Endothelial cell of umbilical vein (primary cell): Measurements from ENCODE around the gene CCN5. TPM values are rescaled to one million over a fixed set of nuclear protein-coding genes. Genes with fewer than 3 reads are reported as not detected.

Experiments used
- BruUV-seq: library from RNA; stranded (reverse); fragments of 400-500 nt; replicated peaks from 2 replicates; lab custom pipeline; 2021; lab: Mats Ljungman, UMichigan
- CTCF ChIA-PET: fragments of 300-600, 350-600 bp; sonication (Branson Sonifier 250); formaldehyde crosslinking; loops from one replicate; lab custom pipeline; 2021; ENCODE audit warnings: antibody characterized with exemption, inconsistent platforms; lab: Charles Lee
- POLR2A ChIA-PET: fragments of 300-600, 350-600 bp; sonication (Branson Sonifier 250); formaldehyde crosslinking; loops from one replicate; lab custom pipeline; 2021; ENCODE audit warnings: antibody characterized with exemption, inconsistent platforms; lab: Charles Lee
- DNase-seq: peaks from one replicate; pipeline ENCODE4 v3.0.0-alpha.2; 2011; ENCODE audit warnings: low read depth, low spot score
- FAIRE-seq: peaks from 2 replicates; lab custom pipeline; 2011; peaks lifted over from hg19 to GRCh38; lab: Jason Lieb, UNC
- H2AFZ ChIP-seq: 2 replicates; pipeline ENCODE4 v1.6.0; 2012; ENCODE audit warnings: low read depth, low read length, control low read depth, inconsistent platforms
- H3K27ac ChIP-seq: 2 replicates; pipeline ENCODE4 v1.5.1; 2011; ENCODE audit warnings: low read depth, mild to moderate bottlenecking, control low read depth, low read length, moderate library complexity; ENCODE audit not compliant: insufficient read depth
- H3K27me3 ChIP-seq, 2 experiments: 2 replicates each; pipeline versions ENCODE4 v1.6.0 to v1.6.1; 2011; ENCODE audit warnings: low read length in 2 of 2, mixed read lengths in 1 of 2; ENCODE audit not compliant: control insufficient read depth in 2 of 2, insufficient read depth in 2 of 2
- H3K36me3 ChIP-seq, 2 experiments: 2 replicates in 1 of 2; 3 replicates in 1 of 2; pipeline ENCODE4 v1.5.1; 2011; ENCODE audit warnings: low read length in 2 of 2, mild to moderate bottlenecking in 1 of 2, moderate library complexity in 1 of 2; ENCODE audit not compliant: control insufficient read depth in 2 of 2, insufficient read depth in 2 of 2; ENCODE audit errors: extremely low read depth in 1 of 2
- H3K4me1 ChIP-seq: 3 replicates; pipeline ENCODE4 v1.5.1; 2011; ENCODE audit warnings: mild to moderate bottlenecking, low read length; ENCODE audit not compliant: control insufficient read depth, insufficient read depth; ENCODE audit errors: extremely low read depth
- H3K4me2 ChIP-seq: 2 replicates; pipeline ENCODE4 v1.6.1; 2011; ENCODE audit warnings: low read length, control low read depth, mixed read lengths; ENCODE audit not compliant: insufficient read depth
- H3K4me3 ChIP-seq, 3 experiments: fragments of 200-600 bp in 1 of 3; sonication (generic), shearing (Covaris generic) in 1 of 3; replicated peaks in 1 of 3; 2 replicates each; pipeline ENCODE4 v1.5.1; 2011 to 2016; ENCODE audit warnings: control low read depth in 3 of 3, low read length in 3 of 3, mild to moderate bottlenecking in 2 of 3, inconsistent platforms in 1 of 3, low read depth in 1 of 3, moderate library complexity in 1 of 3; ENCODE audit not compliant: insufficient read depth in 1 of 3
- H3K79me2 ChIP-seq: 2 replicates; pipeline ENCODE4 v1.6.0; 2012; ENCODE audit warnings: low read length, inconsistent platforms; ENCODE audit not compliant: control insufficient read depth, insufficient read depth
- H3K9ac ChIP-seq: replicated peaks from 2 replicates; pipeline ENCODE3; 2011; ENCODE audit warnings: low read length, control low read depth; ENCODE audit not compliant: insufficient read depth; ENCODE audit errors: extremely low read depth
- H3K9me1 ChIP-seq: replicated peaks from 3 replicates; pipeline ENCODE4 v1.6.0; 2011; ENCODE audit warnings: mild to moderate bottlenecking, low read length; ENCODE audit not compliant: control insufficient read depth, insufficient read depth; ENCODE audit errors: extremely low read depth
- H3K9me3 ChIP-seq: replicated peaks from 2 replicates; pipeline ENCODE4 v1.5.1; 2012; ENCODE audit warnings: low read length, inconsistent platforms; ENCODE audit not compliant: control insufficient read depth, insufficient read depth
- H4K20me1 ChIP-seq: replicated peaks from 2 replicates; pipeline ENCODE3; 2011; ENCODE audit warnings: mild to moderate bottlenecking, low read length; ENCODE audit not compliant: control insufficient read depth, insufficient read depth; ENCODE audit errors: extremely low read depth
- EZH2 ChIP-seq: IDR thresholded peaks from 2 replicates; pipeline ENCODE4 v1.6.1; 2012; ENCODE audit warnings: borderline replicate concordance, low read depth, mild to moderate bottlenecking, moderate library complexity, low read length, inconsistent platforms; ENCODE audit not compliant: severe bottlenecking
- FOS ChIP-seq: IDR thresholded peaks from 2 replicates; pipeline ENCODE4 v1.6.1; 2011; ENCODE audit warnings: mild to moderate bottlenecking, low read length, moderate library complexity, borderline replicate concordance; ENCODE audit not compliant: insufficient read depth
- GATA2 ChIP-seq: IDR thresholded peaks from 2 replicates; pipeline ENCODE4 v1.7.0; 2011; ENCODE audit warnings: low read depth, mild to moderate bottlenecking, moderate library complexity, mixed read lengths, low read length; ENCODE audit not compliant: insufficient read length, insufficient read depth
- JUN ChIP-seq: IDR thresholded peaks from 2 replicates; pipeline ENCODE4 v1.6.1; 2011; ENCODE audit warnings: borderline replicate concordance, low read depth; ENCODE audit not compliant: insufficient read length, insufficient read depth
- MYC ChIP-seq: IDR thresholded peaks from one replicate; pipeline ENCODE4 v1.6.1; 2011; ENCODE audit warnings: mild to moderate bottlenecking, low read depth, low read length
- POLR2AphosphoS5 ChIP-seq: IDR thresholded peaks from 2 replicates; pipeline ENCODE4 v1.6.1; 2012; ENCODE audit warnings: low read depth, mild to moderate bottlenecking, control low read depth, low read length, moderate library complexity; ENCODE audit not compliant: insufficient read depth
- dilution Hi-C: fragments of 300-500 bp; cut with MboI; formaldehyde crosslinking; loops from one replicate; pipeline ENCODE4 v1.15.0; 2019; ENCODE audit warnings: low sequenced_read_pairs; ENCODE audit not compliant: extremely low pct_ligation_motif_present
- intact Hi-C: fragments of 100-400 bp; cut with micrococcal nuclease; formaldehyde crosslinking; loops from one replicate; pipeline ENCODE4 v1.10.0; 2022
- polyA plus RNA-seq, 4 experiments: library from polyadenylated mRNA; depleted of rRNA in 3 of 4; stranded (reverse) in 3 of 4; unstranded in 1 of 4; fragments of >200 nt; gene quantifications; 2 replicates each; pipeline versions ENCODE4 v1.2.1 to v1.2.3, GENCODE V29; 2011 to 2012; ENCODE audit warnings: missing spikeins in 1 of 4
- total RNA-seq: library from RNA; stranded (reverse); gene quantifications from 2 replicates; pipeline ENCODE4 v1.2.3, GENCODE V29; 2021
- TF ChIP-seq, protein P1 (sequence below), 2 donors: IDR thresholded peaks; 1 replicate in 1 of 2; 2 replicates in 1 of 2; pipeline ENCODE4 v1.5.1; 2011; ENCODE audit warnings: low read length in 2 of 2, mild to moderate bottlenecking in 2 of 2, moderate library complexity in 2 of 2, control low read depth in 1 of 2, inconsistent platforms in 1 of 2, low read depth in 1 of 2; ENCODE audit not compliant: insufficient read depth in 1 of 2; ENCODE audit errors: extremely low read depth in 1 of 2
- TF ChIP-seq, protein P2 (sequence below): IDR thresholded peaks from 2 replicates; pipeline ENCODE4 v1.6.1; 2011; ENCODE audit not compliant: insufficient read depth, insufficient read length

Gene CCN5
- total and polyA plus RNA-seq, 2 donors (not counting 3 experiments of a cell fraction or from before 2014, with no cell fraction given): 0.03 TPM; not detected in 1

DNA sequence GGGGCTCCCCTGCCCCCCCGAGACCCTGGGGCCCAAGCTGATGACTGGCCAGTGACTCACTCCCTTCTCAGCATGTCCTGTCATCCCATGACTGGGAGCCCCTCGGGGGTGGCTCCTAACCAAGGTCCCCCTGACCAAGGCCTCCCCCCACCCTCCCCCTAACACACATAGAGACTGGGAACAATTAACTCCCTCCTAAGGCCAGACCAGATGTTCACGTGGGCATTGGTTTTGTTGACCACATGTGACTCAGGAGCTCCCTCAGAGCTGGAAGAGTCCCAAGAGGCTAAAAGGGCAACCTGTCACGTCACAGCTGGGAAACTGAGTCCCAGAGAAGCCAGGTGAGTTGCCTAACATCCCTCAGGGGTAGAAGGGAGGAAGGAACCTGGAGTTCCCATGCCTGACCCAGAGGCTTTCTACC, 10.6 kb upstream of the CCN5 start:
- no TSS peak for BruUV-seq
- FAIRE-seq: no peak

More for the DNA sequence above, 10.6 kb upstream of the CCN5 start:
- no peak overlapping the region for H2AFZ ChIP-seq
- H3K4me3 ChIP-seq: no peak overlapping the region
- H3K27ac ChIP-seq: no peak overlapping the region
- dilution Hi-C loops (no loop called here), intact Hi-C loops (no loop called here)
- H3K9me1 ChIP-seq: no peaks in the 10 kb centered on the region
- no peak for DNase-seq
- no peaks in the 10 kb centered on the region for H4K20me1 ChIP-seq
- TF ChIP-seq EZH2 (no peak), JUN (no peak), MYC (no peak), POLR2AphosphoS5 (no peak), FOS (no peak), GATA2 (no peak)
- TF ChIP-seq, protein P1, sequence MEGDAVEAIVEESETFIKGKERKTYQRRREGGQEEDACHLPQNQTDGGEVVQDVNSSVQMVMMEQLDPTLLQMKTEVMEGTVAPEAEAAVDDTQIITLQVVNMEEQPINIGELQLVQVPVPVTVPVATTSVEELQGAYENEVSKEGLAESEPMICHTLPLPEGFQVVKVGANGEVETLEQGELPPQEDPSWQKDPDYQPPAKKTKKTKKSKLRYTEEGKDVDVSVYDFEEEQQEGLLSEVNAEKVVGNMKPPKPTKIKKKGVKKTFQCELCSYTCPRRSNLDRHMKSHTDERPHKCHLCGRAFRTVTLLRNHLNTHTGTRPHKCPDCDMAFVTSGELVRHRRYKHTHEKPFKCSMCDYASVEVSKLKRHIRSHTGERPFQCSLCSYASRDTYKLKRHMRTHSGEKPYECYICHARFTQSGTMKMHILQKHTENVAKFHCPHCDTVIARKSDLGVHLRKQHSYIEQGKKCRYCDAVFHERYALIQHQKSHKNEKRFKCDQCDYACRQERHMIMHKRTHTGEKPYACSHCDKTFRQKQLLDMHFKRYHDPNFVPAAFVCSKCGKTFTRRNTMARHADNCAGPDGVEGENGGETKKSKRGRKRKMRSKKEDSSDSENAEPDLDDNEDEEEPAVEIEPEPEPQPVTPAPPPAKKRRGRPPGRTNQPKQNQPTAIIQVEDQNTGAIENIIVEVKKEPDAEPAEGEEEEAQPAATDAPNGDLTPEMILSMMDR (IDR thresholded peaks at IDR 0.05; ENCODE audit: extremely low read depth in 1 of 2, insufficient read depth in 1 of 2, low read depth in 1 of 2, low read length in 2 of 2): no peak
- TF ChIP-seq, protein P2, sequence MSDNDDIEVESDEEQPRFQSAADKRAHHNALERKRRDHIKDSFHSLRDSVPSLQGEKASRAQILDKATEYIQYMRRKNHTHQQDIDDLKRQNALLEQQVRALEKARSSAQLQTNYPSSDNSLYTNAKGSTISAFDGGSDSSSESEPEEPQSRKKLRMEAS: no peak
- H3K27me3 ChIP-seq: no peaks in the 10 kb centered on the region
- no peak overlapping the region for H3K4me2 ChIP-seq
- POLR2A ChIA-PET: no interaction called here
- no peak overlapping the region for H3K9ac ChIP-seq
- H3K4me1 ChIP-seq: peaks cover 13% of the 10 kb centered on the region
- H3K9me3 ChIP-seq: no peaks in the 10 kb centered on the region
- H3K79me2 ChIP-seq: no peaks in the 10 kb centered on the region
- no peaks in the 10 kb centered on the region for H3K36me3 ChIP-seq
- CTCF ChIA-PET: interaction anchor here (0.8 to 2.2 kb wide), 2 partner anchors 25 to 28 kb away, joined by 3 to 5 read pairs; no protein-coding TSS in a partner anchor
